K562 (cell line): Measurements from ENCODE around the gene HSPB2. TPM values are rescaled to one million over a fixed set of nuclear protein-coding genes. Genes with fewer than 3 reads are reported as not detected.

Experiments
- ATAC-seq: fragments of 200-7000 bp; cut with Tn5 transposase; 3 replicates; pipeline ENCODE4 v1.9.1; 2020; ENCODE audit warnings: moderate library complexity
- BruUV-seq: library from RNA; stranded (reverse); fragments of 400-500 nt; replicated peaks from 2 replicates; lab custom pipeline; 2021; lab: Mats Ljungman, UMichigan
- CTCF ChIA-PET: fragments of 300-600 bp; formaldehyde crosslinking; extraction: SDS; loops from one replicate; lab custom pipeline; 2021; ENCODE audit warnings: low intra/inter-chr PET ratio; lab: Yijun Ruan, JAX
- POLR2A ChIA-PET: fragments of 300-600, 350-650 bp; sonication (Branson Sonifier 250); formaldehyde crosslinking; extraction: SDS; loops from one replicate; lab custom pipeline; 2021; ENCODE audit warnings: antibody characterized with exemption, inconsistent platforms; lab: Yijun Ruan, JAX
- DNase-seq, 4 experiments: peaks; one replicate each; pipeline versions ENCODE4 v3.0.0 to v3.0.0-alpha.2; 2011 to 2018; ENCODE audit warnings: low spot score in 3 of 4, mixed read lengths in 3 of 4; ENCODE audit errors: extremely low read depth in 1 of 4
- FAIRE-seq: peaks from 2 replicates; lab custom pipeline; 2011; peaks lifted over from hg19 to GRCh38; lab: Jason Lieb, UNC
- H2AFZ ChIP-seq: 2 replicates; pipeline ENCODE4 v1.6.0; 2011; ENCODE audit warnings: low read depth, low read length, control low read depth, inconsistent platforms
- H3K27ac ChIP-seq: fragments of 200-600 bp; 3 replicates; pipeline ENCODE4 v1.8.0; 2011; ENCODE audit warnings: low read depth, mild to moderate bottlenecking, control low read depth, inconsistent platforms, low read length, moderate library complexity, mixed read lengths; ENCODE audit errors: extremely low read depth
- H3K27me3 ChIP-seq, 2 experiments: fragments of 300-600 bp in 1 of 2; 2 replicates in 1 of 2; 3 replicates in 1 of 2; pipeline versions ENCODE4 v1.6.0 to v1.8.0; 2011; ENCODE audit warnings: inconsistent platforms in 2 of 2, low read length in 2 of 2, mild to moderate bottlenecking in 1 of 2, mixed read lengths in 1 of 2, moderate library complexity in 1 of 2; ENCODE audit not compliant: control insufficient read depth in 2 of 2, insufficient read depth in 2 of 2
- H3K36me3 ChIP-seq: fragments of 300-600 bp; 3 replicates; pipeline ENCODE4 v1.8.0; 2011; ENCODE audit warnings: mild to moderate bottlenecking, low read length, inconsistent platforms; ENCODE audit not compliant: control insufficient read depth, insufficient read depth
- H3K4me1 ChIP-seq, 2 experiments: fragments of 200-600 bp in 1 of 2; replicated peaks in 1 of 2; 2 replicates in 1 of 2; 3 replicates in 1 of 2; pipeline versions ENCODE4 v1.5.1 to v1.8.0; 2011; ENCODE audit warnings: inconsistent platforms in 2 of 2, low read length in 2 of 2, mild to moderate bottlenecking in 1 of 2, mixed read lengths in 1 of 2, moderate library complexity in 1 of 2; ENCODE audit not compliant: control insufficient read depth in 2 of 2, insufficient read depth in 2 of 2
- H3K4me2 ChIP-seq: 2 replicates; pipeline ENCODE4 v1.6.1; 2011; ENCODE audit warnings: low read length, control low read depth, inconsistent platforms, mixed read lengths; ENCODE audit not compliant: insufficient read depth
- H3K4me3 ChIP-seq: fragments of 200-600 bp; sonication (generic), shearing (Covaris generic); 2 replicates; pipeline ENCODE4 v1.5.1; 2016; ENCODE audit warnings: control low read depth, inconsistent platforms
- H3K79me2 ChIP-seq: fragments of 200-600 bp; 3 replicates; pipeline ENCODE4 v1.8.0; 2011; ENCODE audit warnings: low read length, inconsistent platforms; ENCODE audit not compliant: control insufficient read depth, insufficient read depth
- H3K9ac ChIP-seq, 2 experiments: 2 replicates each; pipeline versions ENCODE4 v1.6.0 to v1.6.1; 2011; ENCODE audit warnings: low read depth in 2 of 2, low read length in 2 of 2, control low read depth in 1 of 2, inconsistent platforms in 1 of 2, mild to moderate bottlenecking in 1 of 2, mixed read lengths in 1 of 2; ENCODE audit not compliant: insufficient read depth in 1 of 2
- H3K9me1 ChIP-seq: one replicate; pipeline ENCODE4 v1.6.0; 2011; ENCODE audit warnings: inconsistent platforms, mild to moderate bottlenecking, low read length, moderate library complexity; ENCODE audit not compliant: control insufficient read depth, insufficient read depth
- H3K9me3 ChIP-seq: replicated peaks from 2 replicates; pipeline ENCODE4 v1.5.1; 2011; ENCODE audit warnings: low read depth, low read length, inconsistent platforms; ENCODE audit not compliant: control insufficient read depth, insufficient read depth
- H4K20me1 ChIP-seq: replicated peaks from 2 replicates; pipeline ENCODE4 v1.6.1; 2011; ENCODE audit warnings: low read length, inconsistent platforms, mixed read lengths; ENCODE audit not compliant: control insufficient read depth, insufficient read depth
- ATF7 ChIP-seq: fragments of 450-650 bp; IDR thresholded peaks from 2 replicates; pipeline ENCODE4 v1.7.1; 2014; ENCODE audit warnings: mild to moderate bottlenecking, moderate library complexity
- BACH1 ChIP-seq: fragments of 200-800 bp; sonication (Bioruptor generic); IDR thresholded peaks from 2 replicates; pipeline ENCODE4 v1.6.1; 2016; ENCODE audit warnings: missing genetic modification characterization, missing compliant biosample characterization
- BDP1 ChIP-seq: IDR thresholded peaks from 3 replicates; pipeline ENCODE4 v1.6.1; 2011; ENCODE audit not compliant: insufficient read length, insufficient read depth
- FOXP1 ChIP-seq: sonication (generic); formaldehyde crosslinking; IDR thresholded peaks from 2 replicates; pipeline ENCODE4 v1.8.0; 2022; ENCODE audit warnings: mild to moderate bottlenecking, missing genetic modification reagents
- GABPB1 ChIP-seq: sonication (generic); formaldehyde crosslinking; IDR thresholded peaks from 2 replicates; pipeline ENCODE4 v1.8.0; 2022; ENCODE audit warnings: mild to moderate bottlenecking, missing genetic modification reagents
- KLF6 ChIP-seq: fragments of 250-450 bp; sonication (Bioruptor Pico); IDR thresholded peaks from 2 replicates; pipeline ENCODE4 v1.4.0; 2020; ENCODE audit warnings: mild to moderate bottlenecking, moderate library complexity, borderline replicate concordance
- RBM17 ChIP-seq: fragments of 200-400 bp; formaldehyde crosslinking; IDR thresholded peaks from 2 replicates; pipeline ENCODE4 v1.6.1; 2017; ENCODE audit warnings: low read depth, mild to moderate bottlenecking, low read length, borderline replicate concordance
- ZNF347 ChIP-seq: fragments of 450-650 bp; formaldehyde crosslinking; IDR thresholded peaks from 2 replicates; pipeline ENCODE4 v1.4.0; 2020; ENCODE audit warnings: low read depth, mild to moderate bottlenecking, moderate library complexity
- WGBS: fragments of 100-300 bp; shearing (Covaris generic); methylation state at CpG from one replicate; pipeline ENCODE4 v1.1.6; 2016; ENCODE audit warnings: low coverage, mixed read lengths; ENCODE audit not compliant: insufficient coverage; ENCODE audit errors: missing lambda C conversion rate; 5-methylcytosine and 5-hydroxymethylcytosine counted together
- in situ Hi-C: fragments of 300-500 bp; cut with MboI; formaldehyde crosslinking; loops from 4 replicates; pipeline ENCODE4 v1.15.0; 2018; ENCODE audit warnings: inconsistent platforms, mixed read lengths
- intact Hi-C: fragments of 100-400 bp; cut with micrococcal nuclease; formaldehyde crosslinking; loops from 2 replicates; pipeline ENCODE4 v1.14.2; 2022
- polyA plus RNA-seq, 8 experiments: library from polyadenylated mRNA; depleted of rRNA in 4 of 8; stranded (reverse) in 5 of 8; unstranded in 3 of 8; fragments of >200 nt; fragmentation: Nextera tagmentation in 2 of 8; fragmentation: Illumina TruSeq in 1 of 8; extraction: Ambion mirVana in 2 of 8; extraction: Trizol in 1 of 8; gene quantifications; 2 replicates each; pipeline versions ENCODE4 v1.2.1 to v1.2.3, GENCODE V29; 2011 to 2014; ENCODE audit warnings: inconsistent platforms in 1 of 8, missing spikeins in 1 of 8
- small RNA-seq: library from RNA; depleted of rRNA; stranded (forward); fragments of <200 nt; gene quantifications from one replicate; pipeline ENCODE3, GENCODE V24; 2014
- total RNA-seq, 7 experiments: library from RNA; depleted of rRNA in 6 of 7; stranded (reverse); fragments of >200 nt in 6 of 7; fragmentation: Illumina TruSeq in 2 of 7; extraction: Trizol in 2 of 7; gene quantifications; 2 replicates each; pipeline versions ENCODE4 v1.2.1 to v1.2.3, GENCODE V29; 2011 to 2021; ENCODE audit warnings: low replicate concordance in 1 of 7
- TF ChIP-seq, protein P1 (sequence below): sonication (generic); formaldehyde crosslinking; IDR thresholded peaks from 2 replicates; pipeline ENCODE4 v1.4.0; 2020; ENCODE audit warnings: mild to moderate bottlenecking, missing genetic modification reagents

The HSPB2 gene
- total and polyA plus RNA-seq, 9 of the 15 experiments (the other 6 are each of a cell fraction or from before 2014, with no cell fraction given) = 0.06 to 0.35 (median 0.11) TPM; not detected in 5

DNA sequence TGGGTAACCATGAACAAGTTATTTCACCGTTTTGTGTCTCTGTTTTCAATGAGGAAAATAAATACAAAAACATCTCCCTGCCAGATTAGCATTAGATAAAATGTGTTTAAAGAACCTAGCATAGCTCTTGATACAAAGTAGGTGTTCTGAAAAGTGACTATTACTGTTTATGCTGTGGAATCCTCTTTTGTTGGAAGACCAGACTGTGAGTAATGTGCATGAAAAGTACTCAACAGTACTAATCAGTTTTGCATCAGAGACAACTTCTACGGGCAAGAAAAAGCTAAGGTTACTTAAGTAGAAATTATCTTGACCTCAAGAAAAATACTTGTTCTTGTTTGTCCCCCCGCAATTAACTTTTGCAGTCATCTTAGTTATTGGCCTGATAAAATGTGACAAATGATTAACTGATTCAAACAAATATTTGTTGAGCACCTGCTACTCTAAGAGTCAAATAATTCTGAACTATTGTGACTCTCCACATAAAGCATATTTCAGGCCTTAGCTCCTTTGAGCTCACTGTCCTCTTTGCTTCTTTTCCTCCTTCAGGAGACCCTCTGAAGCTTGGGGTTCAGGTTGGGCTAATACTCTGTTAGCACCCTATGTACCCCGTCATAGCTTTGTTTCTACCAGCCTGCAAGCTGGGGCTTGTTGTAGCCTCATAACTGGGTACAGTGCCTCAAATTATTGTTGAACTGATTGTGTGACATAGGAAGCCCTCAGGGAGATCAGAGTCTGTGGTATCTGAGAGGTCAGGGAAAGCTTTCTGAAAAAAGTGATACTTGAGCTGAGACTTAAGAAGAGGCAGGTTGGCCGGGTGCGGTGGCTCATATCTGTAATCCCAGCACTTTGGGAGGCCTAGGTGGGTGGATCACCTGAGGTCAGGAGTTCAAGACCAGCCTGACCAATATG is 49.1 kb downstream of the HSPB2 start:
- 35% methylated on average over 6 of the region's 6 CpGs for WGBS
- in situ Hi-C loops = no loop called here

More for the DNA sequence above, 49.1 kb downstream of the HSPB2 start:
- Histone ChIP-seq H3K4me3 (no peak overlapping the region), H2AFZ (no peak overlapping the region), H4K20me1 (no peaks in the 10 kb centered on the region), H3K9me1 (no peaks in the 10 kb centered on the region), H3K4me2 (no peak overlapping the region), H3K27ac (no peak overlapping the region), H3K36me3 (peaks cover 3% of the 10 kb centered on the region; the same call in 1 of the 3 replicates), H3K9ac (0 out of 4 replicates have a peak overlapping the region, but pooled peaks of 1 of the 2 experiments have one; percentile 36), H3K9me3 (no peaks in the 10 kb centered on the region), H3K79me2 (no peaks in the 10 kb centered on the region), H3K27me3 (no peaks in the 10 kb centered on the region), H3K4me1 (peaks cover 1 to 6% of the 10 kb centered on the region in 2 experiments; a peak in 4 of 5 replicates)
- TF ChIP-seq ATF7 = no peak
- no peak for TF ChIP-seq KLF6 (CRISPR knock-in tag)
- no peak for TF ChIP-seq ZNF347 (CRISPR knock-in tag)
- TF ChIP-seq RBM17 = no peak
- no peak for TF ChIP-seq GABPB1 (CRISPR knock-in tag)
- no peak for TF ChIP-seq BACH1
- TF ChIP-seq, protein P1, sequence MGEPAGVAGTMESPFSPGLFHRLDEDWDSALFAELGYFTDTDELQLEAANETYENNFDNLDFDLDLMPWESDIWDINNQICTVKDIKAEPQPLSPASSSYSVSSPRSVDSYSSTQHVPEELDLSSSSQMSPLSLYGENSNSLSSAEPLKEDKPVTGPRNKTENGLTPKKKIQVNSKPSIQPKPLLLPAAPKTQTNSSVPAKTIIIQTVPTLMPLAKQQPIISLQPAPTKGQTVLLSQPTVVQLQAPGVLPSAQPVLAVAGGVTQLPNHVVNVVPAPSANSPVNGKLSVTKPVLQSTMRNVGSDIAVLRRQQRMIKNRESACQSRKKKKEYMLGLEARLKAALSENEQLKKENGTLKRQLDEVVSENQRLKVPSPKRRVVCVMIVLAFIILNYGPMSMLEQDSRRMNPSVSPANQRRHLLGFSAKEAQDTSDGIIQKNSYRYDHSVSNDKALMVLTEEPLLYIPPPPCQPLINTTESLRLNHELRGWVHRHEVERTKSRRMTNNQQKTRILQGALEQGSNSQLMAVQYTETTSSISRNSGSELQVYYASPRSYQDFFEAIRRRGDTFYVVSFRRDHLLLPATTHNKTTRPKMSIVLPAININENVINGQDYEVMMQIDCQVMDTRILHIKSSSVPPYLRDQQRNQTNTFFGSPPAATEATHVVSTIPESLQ = no peak
- no peak for TF ChIP-seq FOXP1
- no peak for TF ChIP-seq BDP1
- intact Hi-C loops = no loop called here
- ATAC-seq (no peak), DNase-seq (no peak), FAIRE-seq (no peak)
- ChIA-PET CTCF (no interaction called here), POLR2A (interaction anchor here (0.5 to 1.4 kb wide), 6 partner anchors 9 to 125 kb away, joined by 3 to 6 read pairs (median 3); partner anchors contain the start of genes SDHD and TIMM8B)
- BruUV-seq = no TSS peak

Small RNA genes within 50 kb of the gene (small RNA-seq; reads per million reads assigned to genes)
- gene C11orf52 (not detected), gene GNG5P3 (not detected), gene RNA5SP351 (not detected), gene RPL37AP8 (not detected)

Other genes with a start within 250 kb of the HSPB2 start
Only the 7 nearest of the 12 such genes appear.
- gene ALG9, start 41.2 kb upstream of the HSPB2 start, total RNA-seq (2014; rRNA removed) = 17.6 and 24.7 TPM in 2 replicates
- gene ALG9, start 41.2 kb upstream of the HSPB2 start, total RNA-seq (2014; rRNA removed; fragmentation: Illumina TruSeq; extraction: Trizol) = 28.6 and 29.3 TPM in 2 replicates
- gene ALG9, start 41.2 kb upstream of the HSPB2 start, total RNA-seq (2015; rRNA removed; fragmentation: Illumina TruSeq; extraction: Trizol) = 24.4 and 25.2 TPM in 2 replicates
- 24.9 and 27.2 TPM in 2 replicates for gene ALG9, start 41.2 kb upstream of the HSPB2 start, total RNA-seq (2021)
- gene ALG9, start 41.2 kb upstream of the HSPB2 start, polyA plus RNA-seq (2011; rRNA removed) = 40.5 and 46.7 TPM in 2 replicates
- 29.1 and 36.4 TPM in 2 replicates for gene ALG9, start 41.2 kb upstream of the HSPB2 start, polyA plus RNA-seq (2014; fragmentation: Illumina TruSeq; extraction: Trizol)
- gene ALG9, start 41.2 kb upstream of the HSPB2 start, polyA plus RNA-seq (2014; fragmentation: Nextera tagmentation; extraction: Ambion mirVana) = 10 to 100 TPM; 11.5 to 12.2 TPM
- 18.9 and 22.5 TPM in 2 replicates for gene ALG9, start 41.2 kb upstream of the HSPB2 start, polyA plus RNA-seq (2014; rRNA removed)
- 3.3 and 4.3 TPM in 2 replicates for gene FDXACB1, start 33.6 kb upstream of the HSPB2 start, total RNA-seq (2014; rRNA removed)
- gene FDXACB1, start 33.6 kb upstream of the HSPB2 start, total RNA-seq (2014; rRNA removed; fragmentation: Illumina TruSeq; extraction: Trizol) = 7.1 and 7.8 TPM in 2 replicates
- 6.3 and 6.5 TPM in 2 replicates for gene FDXACB1, start 33.6 kb upstream of the HSPB2 start, total RNA-seq (2015; rRNA removed; fragmentation: Illumina TruSeq; extraction: Trizol)
- 4.3 and 4.7 TPM in 2 replicates for gene FDXACB1, start 33.6 kb upstream of the HSPB2 start, total RNA-seq (2021)
- gene FDXACB1, start 33.6 kb upstream of the HSPB2 start, polyA plus RNA-seq (2011; rRNA removed) = 4.7 and 5.3 TPM in 2 replicates
- 4.4 and 4.6 TPM in 2 replicates for gene FDXACB1, start 33.6 kb upstream of the HSPB2 start, polyA plus RNA-seq (2014; fragmentation: Illumina TruSeq; extraction: Trizol)
- gene FDXACB1, start 33.6 kb upstream of the HSPB2 start, polyA plus RNA-seq (2014; fragmentation: Nextera tagmentation; extraction: Ambion mirVana) = 1 to 10 TPM; 7.4 to 7.5 TPM
- 3.2 and 3.9 TPM in 2 replicates for gene FDXACB1, start 33.6 kb upstream of the HSPB2 start, polyA plus RNA-seq (2014; rRNA removed)
- gene CFAP68, start 33.2 kb upstream of the HSPB2 start, total RNA-seq (2014; rRNA removed) = 27.9 and 29.9 TPM in 2 replicates
- gene CFAP68, start 33.2 kb upstream of the HSPB2 start, total RNA-seq (2014; rRNA removed; fragmentation: Illumina TruSeq; extraction: Trizol) = 37.0 and 40.8 TPM in 2 replicates
- 43.7 and 45.1 TPM in 2 replicates for gene CFAP68, start 33.2 kb upstream of the HSPB2 start, total RNA-seq (2015; rRNA removed; fragmentation: Illumina TruSeq; extraction: Trizol)
- gene CFAP68, start 33.2 kb upstream of the HSPB2 start, total RNA-seq (2021) = 20.5 and 22.8 TPM in 2 replicates
- gene CFAP68, start 33.2 kb upstream of the HSPB2 start, polyA plus RNA-seq (2011; rRNA removed) = 72.3 and 82.3 TPM in 2 replicates
- 58.4 and 64.8 TPM in 2 replicates for gene CFAP68, start 33.2 kb upstream of the HSPB2 start, polyA plus RNA-seq (2014; fragmentation: Illumina TruSeq; extraction: Trizol)
- gene CFAP68, start 33.2 kb upstream of the HSPB2 start, polyA plus RNA-seq (2014; fragmentation: Nextera tagmentation; extraction: Ambion mirVana) = 10 to 100 TPM; 71.6 to 71.7 TPM
- 48.0 and 52.5 TPM in 2 replicates for gene CFAP68, start 33.2 kb upstream of the HSPB2 start, polyA plus RNA-seq (2014; rRNA removed)
- 2.0 and 3.6 TPM in 2 replicates for gene CRYAB, start 964 bp upstream of the HSPB2 start, total RNA-seq (2014; rRNA removed)
- 3.0 and 3.1 TPM in 2 replicates for gene CRYAB, start 964 bp upstream of the HSPB2 start, total RNA-seq (2014; rRNA removed; fragmentation: Illumina TruSeq; extraction: Trizol)
- 0.83 and 1.3 TPM in 2 replicates for gene CRYAB, start 964 bp upstream of the HSPB2 start, total RNA-seq (2015; rRNA removed; fragmentation: Illumina TruSeq; extraction: Trizol)
- 3.6 and 3.7 TPM in 2 replicates for gene CRYAB, start 964 bp upstream of the HSPB2 start, total RNA-seq (2021)
- 1.5 and 2.3 TPM in 2 replicates for gene CRYAB, start 964 bp upstream of the HSPB2 start, polyA plus RNA-seq (2011; rRNA removed)
- gene CRYAB, start 964 bp upstream of the HSPB2 start, polyA plus RNA-seq (2014; fragmentation: Illumina TruSeq; extraction: Trizol) = 5.2 and 5.9 TPM in 2 replicates
- 1 to 10 TPM; 6.5 to 7.5 TPM for gene CRYAB, start 964 bp upstream of the HSPB2 start, polyA plus RNA-seq (2014; fragmentation: Nextera tagmentation; extraction: Ambion mirVana)
- gene CRYAB, start 964 bp upstream of the HSPB2 start, polyA plus RNA-seq (2014; rRNA removed) = 1.2 and 2.7 TPM in 2 replicates
- gene C11orf52, start 6.2 kb downstream of the HSPB2 start, total RNA-seq (2014; rRNA removed) = 0.32 and 1.4 TPM in 2 replicates
- gene C11orf52, start 6.2 kb downstream of the HSPB2 start, total RNA-seq (2014; rRNA removed; fragmentation: Illumina TruSeq; extraction: Trizol) = 0.64 and 1.0 TPM in 2 replicates
- gene C11orf52, start 6.2 kb downstream of the HSPB2 start, total RNA-seq (2015; rRNA removed; fragmentation: Illumina TruSeq; extraction: Trizol) = 0.72 and 0.87 TPM in 2 replicates
- 0.29 and 0.69 TPM in 2 replicates for gene C11orf52, start 6.2 kb downstream of the HSPB2 start, total RNA-seq (2021)
- 1.3 and 2.5 TPM in 2 replicates for gene C11orf52, start 6.2 kb downstream of the HSPB2 start, polyA plus RNA-seq (2011; rRNA removed)
- 1.7 and 2.2 TPM in 2 replicates for gene C11orf52, start 6.2 kb downstream of the HSPB2 start, polyA plus RNA-seq (2014; fragmentation: Illumina TruSeq; extraction: Trizol)
- 1 to 10 TPM; 1.8 to 2.9 TPM for gene C11orf52, start 6.2 kb downstream of the HSPB2 start, polyA plus RNA-seq (2014; fragmentation: Nextera tagmentation; extraction: Ambion mirVana)
- 0.77 and 0.84 TPM in 2 replicates for gene C11orf52, start 6.2 kb downstream of the HSPB2 start, polyA plus RNA-seq (2014; rRNA removed)
- 4.0 and 4.5 TPM in 2 replicates for gene DIXDC1, start 24.6 kb downstream of the HSPB2 start, total RNA-seq (2014; rRNA removed)
- 8.4 and 8.7 TPM in 2 replicates for gene DIXDC1, start 24.6 kb downstream of the HSPB2 start, total RNA-seq (2014; rRNA removed; fragmentation: Illumina TruSeq; extraction: Trizol)
- 9.6 and 10.8 TPM in 2 replicates for gene DIXDC1, start 24.6 kb downstream of the HSPB2 start, total RNA-seq (2015; rRNA removed; fragmentation: Illumina TruSeq; extraction: Trizol)
- gene DIXDC1, start 24.6 kb downstream of the HSPB2 start, total RNA-seq (2021) = 7.0 and 8.1 TPM in 2 replicates
- gene DIXDC1, start 24.6 kb downstream of the HSPB2 start, polyA plus RNA-seq (2011; rRNA removed) = 6.8 and 7.2 TPM in 2 replicates
- gene DIXDC1, start 24.6 kb downstream of the HSPB2 start, polyA plus RNA-seq (2014; fragmentation: Illumina TruSeq; extraction: Trizol) = 4.7 and 7.4 TPM in 2 replicates
- 1 to 10 TPM; 2.5 to 2.6 TPM for gene DIXDC1, start 24.6 kb downstream of the HSPB2 start, polyA plus RNA-seq (2014; fragmentation: Nextera tagmentation; extraction: Ambion mirVana)
- gene DIXDC1, start 24.6 kb downstream of the HSPB2 start, polyA plus RNA-seq (2014; rRNA removed) = 3.8 and 4.7 TPM in 2 replicates
- 98.3 and 110 TPM in 2 replicates for gene DLAT, start 112.7 kb downstream of the HSPB2 start, total RNA-seq (2014; rRNA removed)
- 130 and 140 TPM in 2 replicates for gene DLAT, start 112.7 kb downstream of the HSPB2 start, total RNA-seq (2014; rRNA removed; fragmentation: Illumina TruSeq; extraction: Trizol)
- gene DLAT, start 112.7 kb downstream of the HSPB2 start, total RNA-seq (2015; rRNA removed; fragmentation: Illumina TruSeq; extraction: Trizol) = 113 and 125 TPM in 2 replicates
- gene DLAT, start 112.7 kb downstream of the HSPB2 start, total RNA-seq (2021) = 111 and 112 TPM in 2 replicates
- 95.1 and 105 TPM in 2 replicates for gene DLAT, start 112.7 kb downstream of the HSPB2 start, polyA plus RNA-seq (2011; rRNA removed)
- gene DLAT, start 112.7 kb downstream of the HSPB2 start, polyA plus RNA-seq (2014; fragmentation: Illumina TruSeq; extraction: Trizol) = 129 and 152 TPM in 2 replicates
- gene DLAT, start 112.7 kb downstream of the HSPB2 start, polyA plus RNA-seq (2014; fragmentation: Nextera tagmentation; extraction: Ambion mirVana) = 10 to 100 TPM; 41.7 to 47.6 TPM
- 83.9 and 85.9 TPM in 2 replicates for gene DLAT, start 112.7 kb downstream of the HSPB2 start, polyA plus RNA-seq (2014; rRNA removed)